OCI-LY3 (cell line): Measurements from ENCODE around the gene BOC.

Experiments used
- H2AFZ ChIP-seq: fragments of 200-600, 300-600 bp; shearing (Covaris generic); 2 replicates; pipeline ENCODE4 v1.6.0; 2014; ENCODE audit warnings: antibody characterized with exemption, low read depth, low read length
- H3K27ac ChIP-seq: fragments of 200-600, 300-600 bp; sonication (generic); 2 replicates; pipeline ENCODE4 v1.5.1; 2014; ENCODE audit warnings: mild to moderate bottlenecking, low read length, moderate library complexity, mixed read lengths
- H3K27me3 ChIP-seq: fragments of 200-600, 300-600 bp; sonication (generic); 2 replicates; pipeline ENCODE4 v1.6.1; 2014; ENCODE audit warnings: low read depth, low read length, mixed read lengths
- H3K36me3 ChIP-seq: fragments of 200-600, 300-600 bp; sonication (generic); replicated peaks from 2 replicates; pipeline ENCODE3; 2014; ENCODE audit warnings: low read depth, low read length, mixed read lengths
- H3K4me1 ChIP-seq: fragments of 300-600, 200-600 bp; sonication (generic); 2 replicates; pipeline ENCODE4 v1.6.1; 2014; ENCODE audit warnings: low read length, mixed read lengths
- H3K4me2 ChIP-seq: fragments of 200-600, 300-600 bp; sonication (generic); 2 replicates; pipeline ENCODE4 v1.6.1; 2014; ENCODE audit warnings: low read length, mixed read lengths
- H3K4me3 ChIP-seq: fragments of 300-600, 200-600 bp; sonication (generic); 2 replicates; pipeline ENCODE4 v1.5.1; 2014; ENCODE audit warnings: antibody characterized with exemption, mild to moderate bottlenecking, low read length, moderate library complexity
- H3K79me2 ChIP-seq: fragments of 300-600, 200-600 bp; shearing (Covaris generic); 2 replicates; pipeline ENCODE4 v1.6.1; 2014; ENCODE audit warnings: mild to moderate bottlenecking, low read length, mixed read lengths
- H3K9ac ChIP-seq: fragments of 300-600, 200-600 bp; shearing (Covaris generic); 2 replicates; pipeline ENCODE4 v1.6.0; 2014; ENCODE audit warnings: mild to moderate bottlenecking, low read length, moderate library complexity
- H3K9me3 ChIP-seq: fragments of 200-600, 300-600 bp; shearing (Covaris generic); 2 replicates; pipeline ENCODE4 v1.6.1; 2014; ENCODE audit warnings: low read length, mixed read lengths; ENCODE audit not compliant: insufficient read depth
- H4K20me1 ChIP-seq: fragments of 200-600, 300-600 bp; sonication (generic); 2 replicates; pipeline ENCODE4 v1.6.1; 2016; ENCODE audit warnings: low read length, mixed read lengths; ENCODE audit not compliant: insufficient read depth
- EZH2phosphoT487 ChIP-seq: fragments of 200-600 bp; shearing (Covaris generic); IDR thresholded peaks from 2 replicates; pipeline ENCODE4 v1.6.1; 2018; ENCODE audit warnings: antibody characterized with exemption, mixed run types, low read depth
- TF ChIP-seq, protein P1 (sequence below): fragments of 200-600, 300-600 bp; sonication (generic); IDR thresholded peaks from 2 replicates; pipeline ENCODE4 v1.5.1; 2014; ENCODE audit warnings: antibody characterized with exemption, low read length, low read depth

The BOC gene

DNA sequence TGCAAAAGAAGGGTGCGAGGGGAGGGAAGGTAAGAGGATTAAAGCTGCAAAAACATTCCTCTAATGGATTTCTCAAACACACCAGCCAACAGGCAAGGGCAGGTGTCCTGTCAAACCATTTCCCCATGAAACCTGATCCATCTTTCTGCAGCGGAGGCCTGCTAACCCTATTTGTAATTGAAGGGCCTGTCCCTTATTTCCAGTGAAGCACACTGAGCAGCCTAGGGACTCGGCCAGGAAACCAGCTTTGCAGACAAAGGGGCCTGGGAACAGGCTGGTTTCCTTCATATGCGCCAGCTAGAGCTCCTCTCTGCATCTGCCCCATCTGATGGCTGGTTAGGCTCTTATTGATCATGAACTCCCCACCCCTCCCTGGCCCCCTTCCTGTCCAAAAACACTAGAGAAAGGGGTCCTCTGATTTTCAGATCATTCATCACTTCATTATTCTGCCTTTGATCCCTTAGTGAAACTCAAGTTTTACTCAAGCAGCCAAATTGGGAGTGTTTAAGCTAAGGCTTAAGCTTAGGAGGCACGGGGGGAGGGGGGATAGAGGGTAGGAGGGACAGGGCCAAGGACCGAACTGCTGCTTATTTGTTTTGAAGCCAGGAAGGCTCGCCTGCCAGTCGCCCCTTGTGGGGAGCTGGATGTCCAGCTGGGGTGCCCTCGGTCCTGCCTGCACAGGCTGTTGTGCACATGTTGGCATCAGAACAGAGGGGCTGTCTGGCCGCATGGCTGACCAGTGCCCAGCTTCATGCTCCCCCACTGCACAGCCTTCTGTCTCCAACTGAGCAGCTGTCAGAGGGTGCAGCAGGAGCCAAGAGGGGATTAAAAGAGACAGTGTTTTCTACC, 53.1 kb downstream of the BOC start:
- Histone ChIP-seq H3K4me3 (no peak overlapping the region), H3K27me3 (peaks cover 20% of the 10 kb centered on the region), H3K9ac (no peak overlapping the region), H3K27ac (no peak overlapping the region), H3K79me2 (no peaks in the 10 kb centered on the region), H3K4me2 (no peak overlapping the region), H2AFZ (no peak overlapping the region), H3K4me1 (no peaks in the 10 kb centered on the region), H3K9me3 (no peaks in the 10 kb centered on the region), H3K36me3 (no peaks in the 10 kb centered on the region), H4K20me1 (no peaks in the 10 kb centered on the region)
- no peak for TF ChIP-seq EZH2phosphoT487
- TF ChIP-seq, protein P1, sequence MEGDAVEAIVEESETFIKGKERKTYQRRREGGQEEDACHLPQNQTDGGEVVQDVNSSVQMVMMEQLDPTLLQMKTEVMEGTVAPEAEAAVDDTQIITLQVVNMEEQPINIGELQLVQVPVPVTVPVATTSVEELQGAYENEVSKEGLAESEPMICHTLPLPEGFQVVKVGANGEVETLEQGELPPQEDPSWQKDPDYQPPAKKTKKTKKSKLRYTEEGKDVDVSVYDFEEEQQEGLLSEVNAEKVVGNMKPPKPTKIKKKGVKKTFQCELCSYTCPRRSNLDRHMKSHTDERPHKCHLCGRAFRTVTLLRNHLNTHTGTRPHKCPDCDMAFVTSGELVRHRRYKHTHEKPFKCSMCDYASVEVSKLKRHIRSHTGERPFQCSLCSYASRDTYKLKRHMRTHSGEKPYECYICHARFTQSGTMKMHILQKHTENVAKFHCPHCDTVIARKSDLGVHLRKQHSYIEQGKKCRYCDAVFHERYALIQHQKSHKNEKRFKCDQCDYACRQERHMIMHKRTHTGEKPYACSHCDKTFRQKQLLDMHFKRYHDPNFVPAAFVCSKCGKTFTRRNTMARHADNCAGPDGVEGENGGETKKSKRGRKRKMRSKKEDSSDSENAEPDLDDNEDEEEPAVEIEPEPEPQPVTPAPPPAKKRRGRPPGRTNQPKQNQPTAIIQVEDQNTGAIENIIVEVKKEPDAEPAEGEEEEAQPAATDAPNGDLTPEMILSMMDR = no peak

DNA sequence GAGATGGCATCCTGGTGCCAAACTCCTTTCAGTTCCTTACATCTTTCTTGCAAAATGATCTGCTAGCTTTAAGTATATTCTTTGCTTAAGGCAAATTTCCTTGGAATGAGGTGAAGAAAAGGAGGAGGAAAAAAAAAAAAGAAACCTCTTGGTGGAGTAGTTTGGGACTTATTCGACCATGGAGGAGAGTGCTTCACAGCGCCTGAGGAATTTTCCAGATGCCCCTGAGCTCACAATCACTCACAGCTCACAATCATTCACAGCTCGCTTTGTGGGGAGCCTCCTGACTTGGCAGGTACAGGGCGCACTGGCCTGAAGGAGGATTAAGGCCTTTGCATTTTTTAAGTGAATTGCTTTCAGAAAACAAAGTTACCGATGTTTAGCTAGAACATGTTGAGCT, 53.9 kb downstream of the BOC start:
- Histone ChIP-seq H3K27me3 (peaks cover 20% of the 10 kb centered on the region), H3K9ac (no peak overlapping the region), H3K4me1 (no peaks in the 10 kb centered on the region), H3K9me3 (no peaks in the 10 kb centered on the region), H3K4me2 (no peak overlapping the region), H2AFZ (no peak overlapping the region), H3K36me3 (no peaks in the 10 kb centered on the region), H3K4me3 (no peak overlapping the region), H3K79me2 (no peaks in the 10 kb centered on the region), H3K27ac (no peak overlapping the region), H4K20me1 (no peaks in the 10 kb centered on the region)
- TF ChIP-seq, protein P1 = no peak
- TF ChIP-seq EZH2phosphoT487 = no peak

DNA sequence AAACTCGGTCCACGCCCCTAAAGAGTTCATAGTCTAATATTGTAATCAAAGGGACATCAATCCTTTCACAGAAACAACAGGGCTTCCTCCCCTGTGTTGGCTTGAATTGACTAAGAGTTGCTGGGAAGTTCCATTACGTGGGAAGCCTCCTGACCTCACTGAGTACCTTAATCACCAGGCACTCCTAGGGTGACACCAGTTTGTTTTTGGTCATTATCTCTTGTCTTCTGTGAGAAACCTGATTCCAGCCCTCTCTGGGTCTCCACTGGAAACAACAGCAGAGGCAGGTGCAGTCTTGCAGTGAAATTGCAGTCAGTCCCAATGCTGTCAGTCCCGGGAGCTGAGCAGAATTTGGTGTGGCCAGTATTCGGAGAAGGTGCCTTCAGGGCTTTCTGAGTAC, 55.4 kb downstream of the BOC start:
- TF ChIP-seq, protein P1 = no peak
- no peak for TF ChIP-seq EZH2phosphoT487
- H3K27me3 ChIP-seq = peaks cover 20% of the 10 kb centered on the region
- no peaks in the 10 kb centered on the region for H3K79me2 ChIP-seq
- no peaks in the 10 kb centered on the region for H4K20me1 ChIP-seq
- no peak overlapping the region for H3K4me3 ChIP-seq
- no peaks in the 10 kb centered on the region for H3K4me1 ChIP-seq
- H3K9me3 ChIP-seq = no peaks in the 10 kb centered on the region
- H3K27ac ChIP-seq = no peak overlapping the region
- H3K4me2 ChIP-seq = no peak overlapping the region
- H3K9ac ChIP-seq = no peak overlapping the region
- H2AFZ ChIP-seq = no peak overlapping the region
- no peaks in the 10 kb centered on the region for H3K36me3 ChIP-seq

DNA sequence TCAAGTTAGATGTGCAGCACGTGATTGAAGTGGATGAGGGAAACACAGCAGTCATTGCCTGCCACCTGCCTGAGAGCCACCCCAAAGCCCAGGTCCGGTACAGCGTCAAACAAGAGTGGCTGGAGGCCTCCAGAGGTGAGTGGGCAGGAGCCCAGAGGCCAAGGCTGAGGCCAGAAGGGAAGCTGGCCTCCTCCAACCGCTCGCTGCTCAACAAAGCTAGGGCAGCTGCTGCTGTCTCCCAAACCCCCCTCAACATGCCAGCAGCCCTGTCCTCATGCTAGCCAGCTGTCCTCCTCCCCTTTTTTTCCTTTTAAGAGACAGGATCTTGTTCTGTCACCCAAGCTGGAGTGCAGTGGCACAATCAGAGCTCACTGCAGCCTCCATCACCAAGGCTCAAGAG, 57.0 kb downstream of the BOC start:
- H3K4me1 ChIP-seq = no peaks in the 10 kb centered on the region
- no peaks in the 10 kb centered on the region for H4K20me1 ChIP-seq
- peaks cover 10% of the 10 kb centered on the region for H3K27me3 ChIP-seq
- H2AFZ ChIP-seq = no peak overlapping the region
- H3K9me3 ChIP-seq = no peaks in the 10 kb centered on the region
- H3K4me2 ChIP-seq = no peak overlapping the region
- H3K79me2 ChIP-seq = no peaks in the 10 kb centered on the region
- H3K27ac ChIP-seq = no peak overlapping the region
- no peaks in the 10 kb centered on the region for H3K36me3 ChIP-seq
- no peak overlapping the region for H3K9ac ChIP-seq
- no peak for TF ChIP-seq EZH2phosphoT487
- TF ChIP-seq, protein P1 = no peak
- no peak overlapping the region for H3K4me3 ChIP-seq
